HG02938 (cell line): ENCODE data around the gene DNMT3L.
"Not testable (repeated sequence)": the region's sequence is repeated elsewhere in the genome, so short reads cannot be mapped to it uniquely, and the experiment has no call there.

Experiments used
- ATAC-seq: cut with Tn5 transposase; IDR thresholded peaks from one replicate; pipeline ENCODE4 v1.9.1; 2021; ENCODE audit warnings: mild to moderate bottlenecking, moderate library complexity; ENCODE audit not compliant: unreplicated experiment

DNMT3L gene

GRCh38 chr21:44295163-44295573, 33.5 kb upstream of the DNMT3L start:
- no peak for ATAC-seq

GRCh38 chr21:44294391-44295162, 32.9 kb upstream of the DNMT3L start:
- ATAC-seq, result no peak

- ATAC-seq, result no peak
Measured at GRCh38 chr21:44293551-44294231, 32.0 kb upstream of the DNMT3L start.

- no peak for ATAC-seq
Measured at GRCh38 chr21:44292812-44293195, 31.1 kb upstream of the DNMT3L start.

- no peak for ATAC-seq
Measured at GRCh38 chr21:44291936-44292811, 30.5 kb upstream of the DNMT3L start.

- no peak for ATAC-seq
Measured at GRCh38 chr21:44291078-44291935, 29.6 kb upstream of the DNMT3L start.

GRCh38 chr21:44290327-44291077, 28.8 kb upstream of the DNMT3L start:
- ATAC-seq, result no peak

GRCh38 chr21:44289381-44290010, 27.8 kb upstream of the DNMT3L start:
- no peak for ATAC-seq

GRCh38 chr21:44288251-44289110, 26.8 kb upstream of the DNMT3L start:
- ATAC-seq, result no peak

- no peak for ATAC-seq
Measured at GRCh38 chr21:44286716-44287632, 25.3 kb upstream of the DNMT3L start.

- no peak for ATAC-seq
Measured at GRCh38 chr21:44286086-44286715, 24.5 kb upstream of the DNMT3L start.

GRCh38 chr21:44285138-44285992, 23.7 kb upstream of the DNMT3L start, which contains the start of gene AIRE:
TSS of gene AIRE (plus strand) at chr21:44285876. CDS start at chr21:44286007, 131 bp downstream.
- ATAC-seq, result no peak

GRCh38 chr21:44283948-44284347, 22.3 kb upstream of the DNMT3L start:
- no peak for ATAC-seq

- not testable (repeated sequence) for ATAC-seq
Measured at GRCh38 chr21:44283211-44283785, 21.6 kb upstream of the DNMT3L start.

GRCh38 chr21:44282370-44282769, 20.7 kb upstream of the DNMT3L start:
- no peak for ATAC-seq
